Lower lobe of right lung (tissue), 2 donors: ENCODE results near the gene MFN2. TPM values are rescaled to one million over a fixed set of nuclear protein-coding genes. Genes with fewer than 3 reads are reported as not detected.

Experiments used
- ATAC-seq, 2 donors: fragments of 200-7000 bp; cut with Tn5 transposase; one replicate each; pipeline ENCODE4 v1.9.1; 2020 to 2022; ENCODE audit warnings: mild to moderate bottlenecking in 2 of 2, moderate library complexity in 2 of 2
- DNase-seq: peaks from one replicate; pipeline ENCODE4 v3.0.0-alpha.2; 2020
- H3K27ac ChIP-seq: fragments of 200-600 bp; one replicate; pipeline ENCODE4 v1.8.0; 2022
- H3K27me3 ChIP-seq: fragments of 200-600 bp; one replicate; pipeline ENCODE4 v1.8.0; 2022; ENCODE audit warnings: low read depth
- H3K36me3 ChIP-seq: fragments of 200-600 bp; one replicate; pipeline ENCODE4 v1.8.0; 2022; ENCODE audit warnings: mild to moderate bottlenecking
- H3K4me1 ChIP-seq: fragments of 200-600 bp; one replicate; pipeline ENCODE4 v1.8.0; 2022
- H3K4me3 ChIP-seq: fragments of 200-600 bp; one replicate; pipeline ENCODE4 v1.8.0; 2022; ENCODE audit warnings: mild to moderate bottlenecking
- H3K9me3 ChIP-seq: fragments of 200-600 bp; one replicate; pipeline ENCODE4 v1.8.0; 2022
- CTCF ChIP-seq: fragments of 200-600 bp; IDR thresholded peaks from one replicate; pipeline ENCODE4 v1.8.0; 2022; ENCODE audit warnings: antibody characterized with exemption, mild to moderate bottlenecking
- intact Hi-C: fragments of 100-400 bp; cut with DNase I; formaldehyde crosslinking; loops from one replicate; pipeline ENCODE4 v1.11.0; 2022
- total RNA-seq: library from RNA; stranded (reverse); fragmentation: NEBNext Ultra II Directional; extraction: Animal tissue kit (Norgen Biotek cat#: 25700); gene quantifications from one replicate; pipeline ENCODE4 v1.2.1, GENCODE V29; 2021
- donor health status: DM: no; HTN: yes; CAD: no; lungs with severe emphysema.

MFN2 gene
- total RNA-seq, 1 donor from 2014 or later, result 72.2 TPM

GRCh38 chr1:11979028-11979850 lies 1.0 kb upstream of the MFN2 start:
- intact Hi-C loops, result no loop called here
- TF ChIP-seq CTCF, result no peak
- H3K27ac ChIP-seq, result peak overlapping the region; percentile 94
- H3K4me3 ChIP-seq, result peak overlapping the region; percentile 97
- no peaks in the 10 kb centered on the region for H3K27me3 ChIP-seq
- peak; percentile 16 to 23 for ATAC-seq
- peaks cover 33% of the 10 kb centered on the region for H3K4me1 ChIP-seq
- H3K9me3 ChIP-seq, result no peaks in the 10 kb centered on the region
- peaks cover 41% of the 10 kb centered on the region for H3K36me3 ChIP-seq
- peak; percentile 57 for DNase-seq

- no peaks in the 10 kb centered on the region for H3K9me3 ChIP-seq
- TF ChIP-seq CTCF, result no peak
- H3K4me1 ChIP-seq, result peaks cover 36% of the 10 kb centered on the region
- intact Hi-C loops, result no loop called here
- no peaks in the 10 kb centered on the region for H3K27me3 ChIP-seq
- H3K27ac ChIP-seq, result peak overlapping the region; percentile 94
- H3K4me3 ChIP-seq, result peak overlapping the region; percentile 97
- ATAC-seq (peak in 1 of 2 donors; percentile 1), DNase-seq (no peak)
- peaks cover 39% of the 10 kb centered on the region for H3K36me3 ChIP-seq
Measured at GRCh38 chr1:11980676-11980972, 380 bp downstream of the MFN2 start.

DNA sequence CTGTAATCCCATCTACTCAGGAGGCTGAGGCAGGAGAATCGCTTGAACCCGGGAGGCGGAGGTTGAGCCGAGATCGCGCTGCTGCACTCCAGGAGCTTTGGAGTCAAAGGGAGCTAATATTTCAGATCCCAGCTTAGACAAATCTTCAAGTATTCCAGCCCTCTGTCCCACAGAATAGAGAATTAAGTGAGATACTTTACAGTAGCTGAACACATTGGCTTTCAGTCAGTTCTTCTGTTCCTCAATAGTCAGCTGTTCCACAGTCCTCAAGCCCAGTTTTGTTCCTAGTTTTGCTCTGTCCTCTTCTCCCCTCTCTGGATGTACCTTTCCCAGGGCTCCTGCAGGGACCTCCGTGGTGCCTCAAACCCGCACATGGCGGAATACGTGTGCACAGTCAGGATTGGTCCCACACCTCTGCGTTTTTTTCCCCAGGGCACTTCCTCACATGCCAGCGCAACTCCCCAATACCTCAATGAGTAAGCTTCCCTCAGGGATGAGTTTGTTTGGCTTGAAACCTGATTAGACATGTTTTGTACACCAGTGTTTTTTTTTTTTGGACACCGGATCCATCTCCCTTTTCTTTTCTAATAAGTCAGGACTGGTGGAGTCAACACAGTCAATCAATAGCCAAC lies 1.2 kb downstream of the MFN2 start:
- peak overlapping the region; percentile 97 for H3K4me3 ChIP-seq

DNA sequence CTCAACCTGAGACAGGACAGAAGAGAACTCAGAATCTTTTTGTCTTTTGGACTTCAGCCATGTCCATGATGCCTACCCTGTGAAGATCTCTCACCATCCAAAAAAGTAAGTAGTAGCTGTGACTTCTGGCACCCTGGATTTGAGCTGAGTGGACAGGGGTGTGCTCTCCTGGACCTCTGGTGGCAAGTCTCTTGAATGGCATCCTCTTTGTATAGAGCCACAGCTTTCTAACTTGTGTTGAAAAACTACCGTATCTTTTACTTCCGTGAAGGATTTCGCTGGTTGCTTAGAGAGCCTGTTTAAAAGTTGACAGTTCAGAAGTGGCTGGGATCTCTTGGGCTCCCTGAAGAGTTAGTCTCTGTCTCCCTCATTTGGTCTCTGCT lies 1.8 kb downstream of the MFN2 start:
- peaks cover 43% of the 10 kb centered on the region for H3K4me1 ChIP-seq
- H3K27ac ChIP-seq, result no peak overlapping the region
- H3K4me3 ChIP-seq, result no peak overlapping the region
- no peaks in the 10 kb centered on the region for H3K27me3 ChIP-seq
- H3K9me3 ChIP-seq, result no peaks in the 10 kb centered on the region
- ATAC-seq (no peak), DNase-seq (no peak)
- peak; percentile 18 for TF ChIP-seq CTCF
- intact Hi-C loops, result no loop called here
- peaks cover 47% of the 10 kb centered on the region for H3K36me3 ChIP-seq

More for the DNA sequence above, 1.2 kb downstream of the MFN2 start:
- Histone ChIP-seq H3K27me3 (no peaks in the 10 kb centered on the region), H3K36me3 (peaks cover 46% of the 10 kb centered on the region), H3K9me3 (no peaks in the 10 kb centered on the region), H3K4me1 (peaks cover 43% of the 10 kb centered on the region), H3K27ac (no peak overlapping the region)
- DNase-seq (no peak), ATAC-seq (no peak)
- no peak for TF ChIP-seq CTCF
- intact Hi-C loops, result no loop called here

- peaks cover 64% of the 10 kb centered on the region for H3K36me3 ChIP-seq
- no peak for TF ChIP-seq CTCF
- peaks cover 34% of the 10 kb centered on the region for H3K4me1 ChIP-seq
- intact Hi-C loops, result no loop called here
- no peaks in the 10 kb centered on the region for H3K9me3 ChIP-seq
- H3K27me3 ChIP-seq, result no peaks in the 10 kb centered on the region
- ATAC-seq, result no peak
- no peak for DNase-seq
- H3K27ac ChIP-seq, result no peak overlapping the region
- no peak overlapping the region for H3K4me3 ChIP-seq
Measured at GRCh38 chr1:11984121-11984520, 3.9 kb downstream of the MFN2 start.
